ENCODE measurements around the gene ACACA. TPM values are rescaled to one million over a fixed set of nuclear protein-coding genes. Genes with fewer than 3 reads are reported as not detected.

The ACACA gene
- total and polyA plus RNA-seq, 2 donors (not counting 3 experiments of a cell fraction or from before 2014, with no cell fraction given) = 55.3 to 124 TPM

DNA sequence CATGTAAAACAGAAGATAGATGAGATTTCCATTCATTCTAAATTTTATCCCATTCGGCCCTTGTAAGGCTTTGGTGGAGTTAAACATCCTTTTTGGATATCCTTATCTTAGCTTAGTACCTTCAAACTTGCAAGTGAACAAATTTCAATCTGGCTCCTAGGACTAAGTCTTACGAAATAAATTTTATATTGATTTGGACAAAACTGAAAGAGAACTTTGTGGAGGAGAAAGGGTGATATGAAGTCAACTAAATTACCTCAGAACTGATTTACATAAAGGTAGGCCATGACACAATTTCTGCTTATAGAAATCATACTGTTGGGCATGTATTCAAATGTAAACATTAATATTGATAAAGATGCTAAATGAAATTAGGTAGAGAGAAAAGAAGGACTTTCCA, 206.1 kb downstream of the ACACA start:
- Histone ChIP-seq H3K79me2 (ENCODE audit: control insufficient read depth, insufficient read depth, low read length) (no peaks in the 10 kb centered on the region), H3K4me2 (ENCODE audit: insufficient read depth, low read length) (no peak overlapping the region), H4K20me1 (replicated peaks; ENCODE audit: control insufficient read depth, extremely low read depth, insufficient read depth, low read length) (no peaks in the 10 kb centered on the region), H3K4me3 (replicated peaks in 1 of 3; ENCODE audit: insufficient read depth in 1 of 3, low read depth in 1 of 3, low read length in 3 of 3) (no peak overlapping the region), H3K27me3 (ENCODE audit: control insufficient read depth in 2 of 2, insufficient read depth in 2 of 2, low read length in 2 of 2) (no peaks in the 10 kb centered on the region), H3K4me1 (ENCODE audit: control insufficient read depth, extremely low read depth, insufficient read depth, low read length) (no peaks in the 10 kb centered on the region), H2AFZ (ENCODE audit: low read depth, low read length) (no peak overlapping the region), H3K36me3 (ENCODE audit: control insufficient read depth in 2 of 2, extremely low read depth in 1 of 2, insufficient read depth in 2 of 2, low read length in 2 of 2) (peaks cover 0 to 24% of the 10 kb centered on the region in 2 experiments), H3K9me3 (replicated peaks; ENCODE audit: control insufficient read depth, insufficient read depth, low read length) (no peaks in the 10 kb centered on the region), H3K9me1 (replicated peaks; ENCODE audit: control insufficient read depth, extremely low read depth, insufficient read depth, low read length) (no peaks in the 10 kb centered on the region), H3K27ac (ENCODE audit: insufficient read depth, low read depth, low read length) (no peak overlapping the region), H3K9ac (replicated peaks; ENCODE audit: extremely low read depth, insufficient read depth, low read length) (no peak overlapping the region)
- BruUV-seq (replicated peaks) = no TSS peak
- FAIRE-seq (no peak), DNase-seq (ENCODE audit: low read depth, low spot score) (no peak)
- intact Hi-C loops (cut with micrococcal nuclease) = no loop called here
- POLR2A ChIA-PET = no interaction called here
- TF ChIP-seq, protein P1, sequence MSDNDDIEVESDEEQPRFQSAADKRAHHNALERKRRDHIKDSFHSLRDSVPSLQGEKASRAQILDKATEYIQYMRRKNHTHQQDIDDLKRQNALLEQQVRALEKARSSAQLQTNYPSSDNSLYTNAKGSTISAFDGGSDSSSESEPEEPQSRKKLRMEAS (IDR thresholded peaks at IDR 0.05; ENCODE audit: insufficient read depth, insufficient read length) = no peak
- TF ChIP-seq MYC (IDR thresholded peaks at IDR 0.05; ENCODE audit: low read depth, low read length) = no peak
- TF ChIP-seq, protein P2, sequence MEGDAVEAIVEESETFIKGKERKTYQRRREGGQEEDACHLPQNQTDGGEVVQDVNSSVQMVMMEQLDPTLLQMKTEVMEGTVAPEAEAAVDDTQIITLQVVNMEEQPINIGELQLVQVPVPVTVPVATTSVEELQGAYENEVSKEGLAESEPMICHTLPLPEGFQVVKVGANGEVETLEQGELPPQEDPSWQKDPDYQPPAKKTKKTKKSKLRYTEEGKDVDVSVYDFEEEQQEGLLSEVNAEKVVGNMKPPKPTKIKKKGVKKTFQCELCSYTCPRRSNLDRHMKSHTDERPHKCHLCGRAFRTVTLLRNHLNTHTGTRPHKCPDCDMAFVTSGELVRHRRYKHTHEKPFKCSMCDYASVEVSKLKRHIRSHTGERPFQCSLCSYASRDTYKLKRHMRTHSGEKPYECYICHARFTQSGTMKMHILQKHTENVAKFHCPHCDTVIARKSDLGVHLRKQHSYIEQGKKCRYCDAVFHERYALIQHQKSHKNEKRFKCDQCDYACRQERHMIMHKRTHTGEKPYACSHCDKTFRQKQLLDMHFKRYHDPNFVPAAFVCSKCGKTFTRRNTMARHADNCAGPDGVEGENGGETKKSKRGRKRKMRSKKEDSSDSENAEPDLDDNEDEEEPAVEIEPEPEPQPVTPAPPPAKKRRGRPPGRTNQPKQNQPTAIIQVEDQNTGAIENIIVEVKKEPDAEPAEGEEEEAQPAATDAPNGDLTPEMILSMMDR (IDR thresholded peaks at IDR 0.05; ENCODE audit: extremely low read depth in 1 of 2, insufficient read depth in 1 of 2, low read depth in 1 of 2, low read length in 2 of 2) = no peak
- TF ChIP-seq JUN (IDR thresholded peaks at IDR 0.05; ENCODE audit: borderline replicate concordance, insufficient read depth, insufficient read length, low read depth) = no peak
- TF ChIP-seq FOS (IDR thresholded peaks at IDR 0.05; ENCODE audit: borderline replicate concordance, insufficient read depth, low read length) = no peak
- TF ChIP-seq EZH2 (IDR thresholded peaks at IDR 0.05; ENCODE audit: borderline replicate concordance, low read depth, low read length, severe bottlenecking) = no peak
- no peak for TF ChIP-seq POLR2AphosphoS5 (IDR thresholded peaks at IDR 0.05; ENCODE audit: insufficient read depth, low read depth, low read length)
- no peak for TF ChIP-seq GATA2 (IDR thresholded peaks at IDR 0.05; ENCODE audit: insufficient read depth, insufficient read length, low read depth, low read length)
- TF ChIP-seq POLR2A (IDR thresholded peaks at IDR 0.05; ENCODE audit: low read depth, low read length) = no peak
- CTCF ChIA-PET = no interaction called here
- dilution Hi-C loops (cut with MboI; ENCODE audit: extremely low pct_ligation_motif_present, low sequenced_read_pairs) = no loop called here

All from endothelial cell of umbilical vein (primary cell).